T-helper 1 cell treated with Interleukin-12 subunit alpha and Interleukin-12 subunit beta and Interleukin-4 antibody, amounts not matched to agents 30 μg/mL and 1 μg/mL, for 36 hours (primary cell): ENCODE results near the gene CPEB1.

Experiments used
- H3K27ac Mint-ChIP-seq: one replicate; pipeline ENCODE4 v1.8.0; 2021; ENCODE audit warnings: mild to moderate bottlenecking, mixed read lengths
- H3K27me3 Mint-ChIP-seq: one replicate; pipeline ENCODE4 v1.8.0; 2021; ENCODE audit warnings: low read depth, mixed read lengths
- H3K36me3 Mint-ChIP-seq: one replicate; pipeline ENCODE4 v1.8.0; 2021; ENCODE audit warnings: low read depth, mixed read lengths
- H3K4me1 Mint-ChIP-seq: one replicate; pipeline ENCODE4 v1.8.0; 2021; ENCODE audit warnings: low read depth, mixed read lengths
- H3K4me3 Mint-ChIP-seq: one replicate; pipeline ENCODE4 v1.8.0; 2021; ENCODE audit warnings: mild to moderate bottlenecking, moderate library complexity, mixed read lengths
- H3K9me3 Mint-ChIP-seq: one replicate; pipeline ENCODE4 v1.8.0; 2021; ENCODE audit warnings: mixed read lengths

CPEB1 gene

GRCh38 chr15:82585072-82585471, 62.1 kb downstream of the CPEB1 start:
- H3K27ac Mint-ChIP-seq: no peak overlapping the region
- H3K36me3 Mint-ChIP-seq: no peaks in the 10 kb centered on the region
- H3K9me3 Mint-ChIP-seq: no peaks in the 10 kb centered on the region
- peaks cover 33% of the 10 kb centered on the region for H3K27me3 Mint-ChIP-seq
- H3K4me3 Mint-ChIP-seq: no peak overlapping the region
- no peaks in the 10 kb centered on the region for H3K4me1 Mint-ChIP-seq

- Mint-ChIP-seq H3K27ac (no peak overlapping the region), H3K4me3 (no peak overlapping the region), H3K9me3 (no peaks in the 10 kb centered on the region), H3K27me3 (peaks cover 18% of the 10 kb centered on the region), H3K36me3 (no peaks in the 10 kb centered on the region), H3K4me1 (no peaks in the 10 kb centered on the region)
These were observed 66.5 kb downstream of the CPEB1 start for GRCh38 chr15:82580713-82581112.

- Mint-ChIP-seq H3K27me3 (peaks cover 28% of the 10 kb centered on the region), H3K9me3 (no peaks in the 10 kb centered on the region), H3K4me1 (no peaks in the 10 kb centered on the region), H3K27ac (no peak overlapping the region), H3K36me3 (no peaks in the 10 kb centered on the region), H3K4me3 (no peak overlapping the region)
These were observed 71.8 kb downstream of the CPEB1 start for GRCh38 chr15:82575335-82575734.

GRCh38 chr15:82572986-82573385, 74.2 kb downstream of the CPEB1 start:
- no peaks in the 10 kb centered on the region for H3K9me3 Mint-ChIP-seq
- peaks cover 28% of the 10 kb centered on the region for H3K27me3 Mint-ChIP-seq
- no peaks in the 10 kb centered on the region for H3K4me1 Mint-ChIP-seq
- H3K36me3 Mint-ChIP-seq: no peaks in the 10 kb centered on the region
- H3K27ac Mint-ChIP-seq: no peak overlapping the region
- H3K4me3 Mint-ChIP-seq: no peak overlapping the region

- H3K36me3 Mint-ChIP-seq: no peaks in the 10 kb centered on the region
- no peaks in the 10 kb centered on the region for H3K9me3 Mint-ChIP-seq
- H3K4me3 Mint-ChIP-seq: no peak overlapping the region
- H3K27ac Mint-ChIP-seq: no peak overlapping the region
- no peaks in the 10 kb centered on the region for H3K4me1 Mint-ChIP-seq
- peaks cover 28% of the 10 kb centered on the region for H3K27me3 Mint-ChIP-seq
These were observed 74.9 kb downstream of the CPEB1 start for GRCh38 chr15:82572311-82572710.

GRCh38 chr15:82571722-82572222, 75.4 kb downstream of the CPEB1 start:
- H3K9me3 Mint-ChIP-seq: no peaks in the 10 kb centered on the region
- H3K27ac Mint-ChIP-seq: no peak overlapping the region
- peaks cover 28% of the 10 kb centered on the region for H3K27me3 Mint-ChIP-seq
- H3K4me1 Mint-ChIP-seq: no peaks in the 10 kb centered on the region
- no peak overlapping the region for H3K4me3 Mint-ChIP-seq
- no peaks in the 10 kb centered on the region for H3K36me3 Mint-ChIP-seq

GRCh38 chr15:82570721-82571508, 76.2 kb downstream of the CPEB1 start:
- no peak overlapping the region for H3K27ac Mint-ChIP-seq
- H3K9me3 Mint-ChIP-seq: no peaks in the 10 kb centered on the region
- no peaks in the 10 kb centered on the region for H3K4me1 Mint-ChIP-seq
- no peak overlapping the region for H3K4me3 Mint-ChIP-seq
- peaks cover 26% of the 10 kb centered on the region for H3K27me3 Mint-ChIP-seq
- no peaks in the 10 kb centered on the region for H3K36me3 Mint-ChIP-seq

- H3K36me3 Mint-ChIP-seq: no peaks in the 10 kb centered on the region
- H3K27me3 Mint-ChIP-seq: peaks cover 24% of the 10 kb centered on the region
- H3K4me3 Mint-ChIP-seq: no peak overlapping the region
- H3K4me1 Mint-ChIP-seq: no peaks in the 10 kb centered on the region
- no peaks in the 10 kb centered on the region for H3K9me3 Mint-ChIP-seq
- no peak overlapping the region for H3K27ac Mint-ChIP-seq
These were observed 77.3 kb downstream of the CPEB1 start for GRCh38 chr15:82569834-82570233.

- Mint-ChIP-seq H3K4me3 (no peak overlapping the region), H3K36me3 (no peaks in the 10 kb centered on the region), H3K27me3 (peaks cover 22% of the 10 kb centered on the region), H3K27ac (no peak overlapping the region), H3K4me1 (no peaks in the 10 kb centered on the region), H3K9me3 (no peaks in the 10 kb centered on the region)
These were observed 78.2 kb downstream of the CPEB1 start for GRCh38 chr15:82568986-82569385.

- peaks cover 12% of the 10 kb centered on the region for H3K27me3 Mint-ChIP-seq
- no peak overlapping the region for H3K4me3 Mint-ChIP-seq
- H3K4me1 Mint-ChIP-seq: no peaks in the 10 kb centered on the region
- H3K36me3 Mint-ChIP-seq: no peaks in the 10 kb centered on the region
- H3K9me3 Mint-ChIP-seq: no peaks in the 10 kb centered on the region
- no peak overlapping the region for H3K27ac Mint-ChIP-seq
These were observed 79.5 kb downstream of the CPEB1 start for GRCh38 chr15:82567661-82568060.

- Mint-ChIP-seq H3K4me3 (no peak overlapping the region), H3K9me3 (no peaks in the 10 kb centered on the region), H3K36me3 (no peaks in the 10 kb centered on the region), H3K4me1 (no peaks in the 10 kb centered on the region), H3K27ac (no peak overlapping the region), H3K27me3 (peaks cover 8% of the 10 kb centered on the region)
These were observed 80.5 kb downstream of the CPEB1 start for GRCh38 chr15:82566690-82567089.

- no peak overlapping the region for H3K4me3 Mint-ChIP-seq
- no peaks in the 10 kb centered on the region for H3K36me3 Mint-ChIP-seq
- H3K27me3 Mint-ChIP-seq: peaks cover 16% of the 10 kb centered on the region
- H3K9me3 Mint-ChIP-seq: no peaks in the 10 kb centered on the region
- H3K27ac Mint-ChIP-seq: no peak overlapping the region
- H3K4me1 Mint-ChIP-seq: no peaks in the 10 kb centered on the region
These were observed 88.7 kb downstream of the CPEB1 start for GRCh38 chr15:82558502-82558901.

GRCh38 chr15:82556315-82557035, 90.7 kb downstream of the CPEB1 start:
- H3K27ac Mint-ChIP-seq: no peak overlapping the region
- no peaks in the 10 kb centered on the region for H3K9me3 Mint-ChIP-seq
- no peaks in the 10 kb centered on the region for H3K4me1 Mint-ChIP-seq
- no peaks in the 10 kb centered on the region for H3K36me3 Mint-ChIP-seq
- peaks cover 27% of the 10 kb centered on the region for H3K27me3 Mint-ChIP-seq
- no peak overlapping the region for H3K4me3 Mint-ChIP-seq

GRCh38 chr15:82554849-82555248, 92.3 kb downstream of the CPEB1 start:
- Mint-ChIP-seq H3K27ac (no peak overlapping the region), H3K9me3 (no peaks in the 10 kb centered on the region), H3K4me1 (no peaks in the 10 kb centered on the region), H3K27me3 (peaks cover 27% of the 10 kb centered on the region), H3K36me3 (no peaks in the 10 kb centered on the region), H3K4me3 (no peak overlapping the region)

GRCh38 chr15:82554351-82554750, 92.8 kb downstream of the CPEB1 start:
- H3K4me3 Mint-ChIP-seq: no peak overlapping the region
- no peaks in the 10 kb centered on the region for H3K36me3 Mint-ChIP-seq
- H3K27me3 Mint-ChIP-seq: peaks cover 27% of the 10 kb centered on the region
- no peaks in the 10 kb centered on the region for H3K4me1 Mint-ChIP-seq
- H3K9me3 Mint-ChIP-seq: no peaks in the 10 kb centered on the region
- H3K27ac Mint-ChIP-seq: no peak overlapping the region
